Measurements from ENCODE around the gene DNAJC5. TPM values are rescaled to one million over a fixed set of nuclear protein-coding genes. Genes with fewer than 3 reads are reported as not detected.

Gene DNAJC5
- total and polyA plus RNA-seq, 8 donors: 23.1 to 60.1 (median 38.1) TPM

DNA sequence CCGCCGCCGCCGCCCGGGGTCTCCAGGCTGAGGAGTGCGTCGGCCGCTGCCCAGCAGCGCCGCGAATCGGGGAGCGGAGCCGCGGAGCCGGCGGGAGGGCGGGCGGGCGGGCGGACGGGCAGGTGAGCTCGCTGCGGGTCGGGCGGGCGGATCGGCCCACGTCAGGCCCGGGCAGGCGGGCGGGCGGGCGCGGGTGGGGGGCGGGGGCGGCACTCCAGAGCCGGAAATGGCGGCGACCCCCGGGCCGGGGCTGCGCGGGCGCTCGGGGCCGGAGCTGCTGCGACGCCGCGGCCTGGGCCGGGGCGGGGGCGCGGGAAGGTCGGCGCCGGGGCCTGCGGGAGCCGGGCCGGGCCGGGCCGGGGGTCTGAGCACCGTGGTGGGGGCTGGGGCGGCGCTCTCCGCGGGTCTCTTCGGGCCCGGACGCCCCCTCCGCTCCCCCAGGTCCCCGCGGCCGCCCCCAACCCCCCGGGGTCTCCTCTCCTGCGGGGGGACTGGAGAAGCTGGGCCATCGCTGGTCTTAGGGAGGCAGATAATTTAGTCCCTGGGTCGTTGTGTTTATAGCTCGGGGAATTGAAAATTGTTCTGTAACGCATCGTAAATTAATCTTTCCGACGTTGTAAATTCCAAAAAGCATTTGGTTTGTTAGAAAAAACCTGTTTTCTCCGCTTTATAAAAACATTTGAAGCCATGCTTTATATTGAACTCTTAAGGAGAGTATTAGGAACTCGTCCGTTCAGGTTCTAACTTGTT is 451 bp downstream of the DNAJC5 start:
- Histone ChIP-seq H3K36me3 (peaks cover 6 to 19% (median 17%) of the 10 kb centered on the region in 4 donors), H3K27me3 (no peaks in the 10 kb centered on the region), H3K4me3 (peak overlapping the region; percentile 61 to 73 (median 69)), H3K4me1 (peaks cover 38 to 60% (median 53%) of the 10 kb centered on the region in 4 donors), H3K27ac (peak overlapping the region; percentile 81 to 95 (median 88)), H3K9me3 (no peaks in the 10 kb centered on the region)
- intact Hi-C loops (cut with DNase I; ENCODE audit: low total_unique reads): no loop called here
- WGBS, 5 donors: 0 to 1% (median 1%) methylated on average over 19 to 70 of the region's 87 CpGs
- DNase-seq: peak in 1 of 2 donors; percentile 22
- TF ChIP-seq CTCF (IDR thresholded peaks at IDR 0.05): no peak

DNA sequence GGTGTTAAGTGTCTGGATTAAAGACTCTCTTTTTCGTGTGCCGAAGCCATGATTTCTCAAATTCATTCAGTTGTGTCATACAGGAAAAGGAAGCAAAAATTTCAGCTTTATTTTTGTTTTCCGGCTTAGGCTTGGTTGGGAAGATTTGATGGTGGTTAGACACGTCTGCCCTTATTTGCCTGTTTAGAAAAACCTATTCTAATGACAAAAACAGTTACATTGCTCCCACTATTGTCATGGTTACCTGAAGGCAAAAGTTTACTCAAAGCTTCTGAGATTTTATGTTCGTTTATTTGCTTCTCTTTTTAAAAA is 982 bp downstream of the DNAJC5 start:
- no peaks in the 10 kb centered on the region for H3K27me3 ChIP-seq
- 0 to 2% (median 1%) methylated on average over 5 of the region's 5 CpGs for WGBS, 5 donors
- TF ChIP-seq EP300 (IDR thresholded peaks at IDR 0.05) (no peak), POLR2A (IDR thresholded peaks at IDR 0.05) (no peak), CTCF (IDR thresholded peaks at IDR 0.05) (no peak), POLR2AphosphoS5 (IDR thresholded peaks at IDR 0.05) (no peak)
- H3K36me3 ChIP-seq: peaks cover 2 to 14% (median 11%) of the 10 kb centered on the region in 4 donors
- H3K27ac ChIP-seq: peak overlapping the region; percentile 87 to 95 (median 89)
- peak overlapping the region; percentile 61 to 73 (median 69) for H3K4me3 ChIP-seq
- intact Hi-C loops (cut with DNase I; ENCODE audit: low total_unique reads): no loop called here
- peak in 1 of 2 donors; percentile 48 for DNase-seq
- H3K9me3 ChIP-seq: no peaks in the 10 kb centered on the region
- peaks cover 38 to 64% (median 56%) of the 10 kb centered on the region in 4 donors for H3K4me1 ChIP-seq

GRCh38 chr20:63896264-63897105 is 1.6 kb downstream of the DNAJC5 start:
- WGBS, 5 donors: 5 to 9% (median 8%) methylated on average over 17 to 18 of the region's 18 CpGs
- Histone ChIP-seq H3K4me3 (peak overlapping the region; percentile 61 to 73 (median 69)), H3K27ac (peak overlapping the region; percentile 87 to 95 (median 89)), H3K4me1 (peaks cover 41 to 70% (median 62%) of the 10 kb centered on the region in 4 donors), H3K36me3 (peaks cover 0 to 12% (median 7%) of the 10 kb centered on the region in 4 donors), H3K9me3 (no peaks in the 10 kb centered on the region), H3K27me3 (no peaks in the 10 kb centered on the region)
- DNase-seq: peak; percentile 81 to 83
- TF ChIP-seq POLR2AphosphoS5 (IDR thresholded peaks at IDR 0.05) (peak in 1 of 3 donors; percentile 64), EP300 (IDR thresholded peaks at IDR 0.05) (no peak)
- intact Hi-C loops (cut with DNase I; ENCODE audit: low total_unique reads): no loop called here

GRCh38 chr20:63897978-63898561 is 3.1 kb downstream of the DNAJC5 start:
- Histone ChIP-seq H3K27me3 (no peaks in the 10 kb centered on the region), H3K36me3 (peaks cover 0 to 7% (median 3%) of the 10 kb centered on the region in 4 donors), H3K4me1 (peaks cover 43 to 86% (median 67%) of the 10 kb centered on the region in 4 donors), H3K4me3 (peak overlapping the region in 1 of 4 donors; percentile 61), H3K27ac (peak overlapping the region; percentile 59 to 95 (median 88)), H3K9me3 (no peaks in the 10 kb centered on the region)
- TF ChIP-seq CTCF (IDR thresholded peaks at IDR 0.05) (no peak), POLR2AphosphoS5 (IDR thresholded peaks at IDR 0.05) (peak in 1 of 3 donors; percentile 3)
- DNase-seq: peak in 1 of 2 donors; percentile 26
- intact Hi-C loops (cut with DNase I; ENCODE audit: low total_unique reads): no loop called here
- 43 to 70% (median 59%) methylated on average over 6 of the region's 6 CpGs for WGBS, 5 donors
